Hepatocyte (in vitro differentiated cells): Measurements from ENCODE around the gene MBD5.

Experiments
- CTCF ChIP-seq: fragments of 200-600 bp; sonication (generic); IDR thresholded peaks from 2 replicates; pipeline ENCODE4 v1.5.1; 2016; ENCODE audit warnings: antibody characterized with exemption, mild to moderate bottlenecking; ENCODE audit not compliant: poor library complexity
- EZH2phosphoT487 ChIP-seq: fragments of 200-600 bp; sonication (generic); IDR thresholded peaks from one replicate; pipeline ENCODE4 v1.6.1; 2018; ENCODE audit warnings: antibody characterized with exemption, mild to moderate bottlenecking, low read depth, moderate library complexity; ENCODE audit not compliant: unreplicated experiment, severe bottlenecking

- no peak for TF ChIP-seq CTCF
- no peak for TF ChIP-seq EZH2phosphoT487
These were observed 491.0 kb downstream of the MBD5 start for GRCh38 chr2:148511883-148512282.
